ENCODE data around the gene GMCL1. TPM values are rescaled to one million over a fixed set of nuclear protein-coding genes. Genes with fewer than 3 reads are reported as not detected.

Gene GMCL1
- total RNA-seq, 1 experiment from 2014 or later = 4.6 TPM

Other genes with a start within 250 kb of the GMCL1 start
- gene AAK1, start 185.9 kb upstream of the GMCL1 start, total RNA-seq (2014; rRNA removed; shearing (Covaris generic); ENCODE audit: low replicate concordance) = 9.4 and 10.9 TPM in 2 replicates
- gene ANXA4, start 87.5 kb upstream of the GMCL1 start, total RNA-seq (2014; rRNA removed; shearing (Covaris generic); ENCODE audit: low replicate concordance) = 40.6 and 40.7 TPM in 2 replicates
- gene SNRNP27, start 64.3 kb downstream of the GMCL1 start, total RNA-seq (2014; rRNA removed; shearing (Covaris generic); ENCODE audit: low replicate concordance) = 46.5 and 64.1 TPM in 2 replicates
- 2.5 and 3.6 TPM in 2 replicates for gene MXD1, start 85.4 kb downstream of the GMCL1 start, total RNA-seq (2014; rRNA removed; shearing (Covaris generic); ENCODE audit: low replicate concordance)
- gene ASPRV1, start 132.0 kb downstream of the GMCL1 start, total RNA-seq (2014; rRNA removed; shearing (Covaris generic); ENCODE audit: low replicate concordance) = 0.95 and 2.4 TPM in 2 replicates

All from MG63 (cell line).